Glutamatergic neuron (in vitro differentiated cells): ENCODE results near the gene CCDC185. TPM values are rescaled to one million over a fixed set of nuclear protein-coding genes. Genes with fewer than 3 reads are reported as not detected.

Source experiments
- DNase-seq: peaks from one replicate; pipeline ENCODE4 v3.0.0; 2022
- H3K27ac Mint-ChIP-seq: one replicate; pipeline ENCODE4 v1.8.0; 2020; ENCODE audit warnings: mild to moderate bottlenecking, mixed read lengths, inconsistent platforms; ENCODE audit not compliant: unreplicated experiment
- H3K27me3 Mint-ChIP-seq: one replicate; pipeline ENCODE4 v1.8.0; 2020; ENCODE audit warnings: mild to moderate bottlenecking, moderate library complexity, mixed read lengths, inconsistent platforms; ENCODE audit not compliant: unreplicated experiment
- H3K36me3 Mint-ChIP-seq: one replicate; pipeline ENCODE4 v1.8.0; 2020; ENCODE audit warnings: mild to moderate bottlenecking, mixed read lengths, inconsistent platforms; ENCODE audit not compliant: unreplicated experiment
- H3K4me1 Mint-ChIP-seq: one replicate; pipeline ENCODE4 v1.8.0; 2020; ENCODE audit warnings: mild to moderate bottlenecking, low read depth, mixed read lengths, inconsistent platforms; ENCODE audit not compliant: unreplicated experiment
- H3K4me3 Mint-ChIP-seq: one replicate; pipeline ENCODE4 v1.8.0; 2020; ENCODE audit warnings: mild to moderate bottlenecking, mixed read lengths, inconsistent platforms; ENCODE audit not compliant: unreplicated experiment
- H3K9me3 Mint-ChIP-seq: one replicate; pipeline ENCODE4 v1.8.0; 2020; ENCODE audit warnings: mild to moderate bottlenecking, moderate library complexity, mixed read lengths, inconsistent platforms; ENCODE audit not compliant: unreplicated experiment
- CTCF ChIP-seq: fragments of 200-600 bp; sonication (generic); IDR thresholded peaks from one replicate; pipeline ENCODE4 v1.5.0; 2021; ENCODE audit not compliant: partially characterized antibody, unreplicated experiment
- total RNA-seq: library from RNA; stranded (reverse); fragmentation: NEBNext Ultra II Directional; extraction: Animal tissue kit (Norgen Biotek cat#: 25700); gene quantifications from one replicate; pipeline ENCODE4 v1.2.1, GENCODE V29; 2021; ENCODE audit not compliant: unreplicated experiment

Gene CCDC185
- total RNA-seq, 1 donor from 2014 or later: not detected

- DNase-seq: no peak
- H3K9me3 Mint-ChIP-seq: peaks cover 2% of the 10 kb centered on the region
- H3K27ac Mint-ChIP-seq: no peak overlapping the region
- H3K4me3 Mint-ChIP-seq: no peak overlapping the region
- no peaks in the 10 kb centered on the region for H3K36me3 Mint-ChIP-seq
- peaks cover 6% of the 10 kb centered on the region for H3K27me3 Mint-ChIP-seq
- TF ChIP-seq CTCF: no peak
- H3K4me1 Mint-ChIP-seq: peaks cover 23% of the 10 kb centered on the region
Observed at GRCh38 chr1:223347583-223347982, 45.6 kb upstream of the CCDC185 start.

GRCh38 chr1:223348439-223348838 lies 44.8 kb upstream of the CCDC185 start:
- DNase-seq: no peak
- no peaks in the 10 kb centered on the region for H3K36me3 Mint-ChIP-seq
- TF ChIP-seq CTCF: no peak
- peaks cover 2% of the 10 kb centered on the region for H3K9me3 Mint-ChIP-seq
- H3K4me1 Mint-ChIP-seq: peaks cover 23% of the 10 kb centered on the region
- H3K27ac Mint-ChIP-seq: no peak overlapping the region
- H3K4me3 Mint-ChIP-seq: no peak overlapping the region
- peaks cover 6% of the 10 kb centered on the region for H3K27me3 Mint-ChIP-seq

- Mint-ChIP-seq H3K4me1 (peaks cover 23% of the 10 kb centered on the region), H3K9me3 (peaks cover 2% of the 10 kb centered on the region), H3K27me3 (peaks cover 9% of the 10 kb centered on the region), H3K36me3 (no peaks in the 10 kb centered on the region), H3K27ac (no peak overlapping the region), H3K4me3 (no peak overlapping the region)
- TF ChIP-seq CTCF: no peak
- no peak for DNase-seq
Observed at GRCh38 chr1:223349241-223349640, 44.0 kb upstream of the CCDC185 start.

GRCh38 chr1:223350361-223350908 lies 42.8 kb upstream of the CCDC185 start:
- Mint-ChIP-seq H3K27me3 (peaks cover 9% of the 10 kb centered on the region), H3K9me3 (peaks cover 2% of the 10 kb centered on the region), H3K4me3 (no peak overlapping the region), H3K27ac (no peak overlapping the region), H3K36me3 (no peaks in the 10 kb centered on the region), H3K4me1 (peaks cover 15% of the 10 kb centered on the region)
- no peak for DNase-seq
- TF ChIP-seq CTCF: no peak

GRCh38 chr1:223352944-223353343 lies 40.3 kb upstream of the CCDC185 start:
- Mint-ChIP-seq H3K4me1 (peaks cover 10% of the 10 kb centered on the region), H3K4me3 (no peak overlapping the region), H3K36me3 (no peaks in the 10 kb centered on the region), H3K9me3 (peaks cover 2% of the 10 kb centered on the region), H3K27me3 (peaks cover 9% of the 10 kb centered on the region), H3K27ac (no peak overlapping the region)
- TF ChIP-seq CTCF: no peak
- no peak for DNase-seq
